Erythroblast (primary cell): ENCODE results near the gene CDKN1A.

Source experiments
- DNase-seq, 2 experiments: peaks; one replicate each; lab custom pipeline; 2025; lab: John Stamatoyannopoulos, UW
- GATA1 ChIP-seq: IDR thresholded peaks from 2 replicates; pipeline ENCODE4 v1.6.1; 2011; ENCODE audit warnings: low read depth, mild to moderate bottlenecking, control low read depth, low read length, moderate library complexity
- POLR2A ChIP-seq: IDR thresholded peaks from 2 replicates; pipeline ENCODE4 v1.6.1; 2011; ENCODE audit warnings: mild to moderate bottlenecking, low read length

CDKN1A gene

DNA sequence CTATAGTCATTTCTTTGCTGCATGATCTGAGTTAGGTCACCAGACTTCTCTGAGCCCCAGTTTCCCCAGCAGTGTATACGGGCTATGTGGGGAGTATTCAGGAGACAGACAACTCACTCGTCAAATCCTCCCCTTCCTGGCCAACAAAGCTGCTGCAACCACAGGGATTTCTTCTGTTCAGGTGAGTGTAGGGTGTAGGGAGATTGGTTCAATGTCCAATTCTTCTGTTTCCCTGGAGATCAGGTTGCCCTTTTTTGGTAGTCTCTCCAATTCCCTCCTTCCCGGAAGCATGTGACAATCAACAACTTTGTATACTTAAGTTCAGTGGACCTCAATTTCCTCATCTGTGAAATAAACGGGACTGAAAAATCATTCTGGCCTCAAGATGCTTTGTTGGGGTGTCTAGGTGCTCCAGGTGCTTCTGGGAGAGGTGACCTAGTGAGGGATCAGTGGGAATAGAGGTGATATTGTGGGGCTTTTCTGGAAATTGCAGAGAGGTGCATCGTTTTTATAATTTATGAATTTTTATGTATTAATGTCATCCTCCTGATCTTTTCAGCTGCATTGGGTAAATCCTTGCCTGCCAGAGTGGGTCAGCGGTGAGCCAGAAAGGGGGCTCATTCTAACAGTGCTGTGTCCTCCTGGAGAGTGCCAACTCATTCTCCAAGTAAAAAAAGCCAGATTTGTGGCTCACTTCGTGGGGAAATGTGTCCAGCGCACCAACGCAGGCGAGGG, 594 bp upstream of the CDKN1A start:
- no peak for TF ChIP-seq GATA1
- TF ChIP-seq POLR2A = no peak
- peak in 1 of 2 experiments; percentile 31 for DNase-seq

DNA sequence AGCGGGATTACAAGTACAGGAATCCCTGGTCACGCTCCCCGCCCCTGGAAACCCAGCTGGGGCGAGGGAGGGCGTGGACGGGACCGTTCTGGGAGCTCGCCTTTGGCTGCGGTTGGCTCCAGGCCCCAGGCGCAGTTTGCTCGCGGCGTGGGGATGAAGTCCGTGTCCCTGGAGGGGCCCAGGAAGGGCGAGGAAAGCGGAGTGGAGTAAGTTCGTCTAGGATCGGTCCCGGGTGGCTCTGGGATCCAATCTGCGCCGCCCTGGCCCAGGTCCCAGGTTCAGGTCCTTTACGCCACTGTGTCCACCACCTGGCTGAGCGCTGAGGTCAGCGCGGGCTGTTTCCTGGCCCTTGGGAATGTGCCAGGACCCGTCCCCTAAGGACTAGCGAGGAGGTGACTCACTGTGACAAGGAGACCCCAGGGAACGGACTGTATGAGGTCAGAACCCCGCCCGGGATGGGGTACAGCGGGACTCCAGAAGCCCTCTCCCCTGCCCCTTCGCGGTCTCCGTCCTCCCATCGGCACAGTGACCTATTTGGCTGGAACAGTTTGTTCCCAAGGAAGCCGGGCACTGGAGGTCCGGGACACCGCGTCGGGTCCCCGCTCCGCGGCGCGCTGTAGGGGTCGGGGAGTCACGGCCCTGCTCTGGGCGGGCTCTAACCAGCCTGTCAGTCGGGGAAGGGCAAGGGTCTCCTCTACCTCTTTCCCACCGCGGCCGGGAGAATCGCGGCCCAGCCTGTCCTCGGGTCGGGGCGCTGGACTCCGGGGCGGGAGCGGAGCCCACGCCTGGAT, 724 bp downstream of the CDKN1A start:
- peak; percentile 36 to 67 for DNase-seq
- TF ChIP-seq GATA1 (no peak), POLR2A (no peak)

DNA sequence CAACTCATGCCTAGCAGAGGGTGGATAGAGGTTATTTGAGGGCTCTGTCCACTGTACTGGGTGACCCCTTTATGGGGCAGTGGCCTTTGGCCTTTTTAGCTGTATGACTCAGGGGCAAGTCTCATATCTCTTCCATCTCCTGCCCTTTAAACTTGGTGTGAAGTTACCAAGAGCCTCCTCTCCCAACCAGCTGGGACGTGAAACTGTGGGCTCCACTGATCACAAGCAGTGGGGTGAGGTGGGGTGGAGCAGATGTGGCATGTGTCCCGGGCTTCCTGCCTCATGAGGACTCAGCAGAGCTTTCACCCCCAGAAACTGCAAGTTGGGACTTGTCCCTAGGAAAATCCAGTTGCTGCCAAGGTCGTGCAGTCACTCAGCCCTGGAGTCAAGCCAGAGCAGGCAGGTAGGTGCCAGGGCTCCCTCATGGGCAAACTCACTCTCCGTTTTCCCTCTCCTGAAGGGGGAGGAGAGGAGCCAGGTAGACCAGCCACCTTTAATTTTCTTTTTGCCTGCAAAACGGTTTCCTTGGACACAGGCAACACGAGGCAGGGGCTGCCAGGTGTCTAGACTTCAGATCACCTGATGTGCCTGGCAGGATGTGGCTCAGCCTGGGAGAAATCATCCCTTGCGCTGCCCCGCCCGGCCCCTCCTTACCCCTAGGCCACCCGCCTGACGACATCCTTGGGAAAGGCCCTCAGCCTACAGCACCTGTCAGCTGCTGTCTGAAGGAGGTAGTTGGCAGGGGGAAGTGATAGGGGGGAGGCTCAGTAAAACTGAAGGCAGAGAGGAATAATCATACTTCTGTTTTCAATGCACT, 4.0 kb downstream of the CDKN1A start:
- peak in 1 of 2 experiments; percentile 38 for DNase-seq
- TF ChIP-seq POLR2A = no peak

DNA sequence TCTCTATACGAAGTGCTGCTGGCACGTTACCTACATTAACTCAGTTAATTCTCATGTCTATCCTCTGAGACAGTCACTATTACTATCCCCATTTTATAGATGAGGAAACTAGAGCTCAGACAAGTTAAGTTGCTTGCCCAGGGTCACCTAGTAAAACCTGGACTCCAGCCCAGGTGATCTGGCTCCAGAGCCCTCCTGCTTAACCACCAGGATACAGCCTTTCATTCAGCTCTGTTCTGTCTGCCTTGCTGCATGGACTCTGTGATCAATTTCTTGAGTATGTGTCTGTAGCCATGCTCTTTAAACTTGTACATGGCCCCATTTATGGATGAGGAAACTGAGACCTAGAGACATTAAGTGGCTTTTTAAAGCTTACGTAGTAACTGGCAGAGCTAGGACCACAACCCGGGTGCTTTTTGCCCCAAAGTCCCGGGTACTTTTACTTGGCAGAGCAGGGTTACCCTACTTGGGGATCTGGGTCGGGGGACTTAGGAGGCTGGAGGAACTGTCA, 4.7 kb downstream of the CDKN1A start:
- TF ChIP-seq GATA1 (no peak), POLR2A (no peak)
- no peak for DNase-seq

DNA sequence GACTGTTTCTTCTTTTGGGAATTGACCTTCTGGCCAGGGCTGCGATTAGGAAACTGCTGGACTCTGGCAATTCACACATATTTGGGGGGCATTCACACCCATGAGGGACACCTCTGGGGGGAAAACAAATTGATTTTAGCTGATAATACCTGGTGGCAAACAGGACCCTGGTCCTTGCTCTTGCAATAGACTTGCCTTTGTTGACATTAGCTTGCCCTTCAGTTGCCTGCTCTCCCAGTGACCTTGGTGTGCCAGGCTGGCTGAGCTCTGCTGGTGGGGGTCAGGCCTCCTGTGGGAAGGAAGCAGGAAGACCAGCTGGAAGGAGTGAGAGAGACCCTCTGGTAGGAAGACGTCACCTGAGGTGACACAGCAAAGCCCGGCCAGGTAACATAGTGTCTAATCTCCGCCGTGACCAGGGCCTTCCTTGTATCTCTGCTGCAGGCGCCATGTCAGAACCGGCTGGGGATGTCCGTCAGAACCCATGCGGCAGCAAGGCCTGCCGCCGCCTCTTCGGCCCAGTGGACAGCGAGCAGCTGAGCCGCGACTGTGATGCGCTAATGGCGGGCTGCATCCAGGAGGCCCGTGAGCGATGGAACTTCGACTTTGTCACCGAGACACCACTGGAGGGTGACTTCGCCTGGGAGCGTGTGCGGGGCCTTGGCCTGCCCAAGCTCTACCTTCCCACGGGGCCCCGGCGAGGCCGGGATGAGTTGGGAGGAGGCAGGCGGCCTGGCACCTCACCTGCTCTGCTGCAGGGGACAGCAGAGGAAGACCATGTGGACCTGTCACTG, 5.3 kb downstream of the CDKN1A start:
- no peak for DNase-seq
- TF ChIP-seq GATA1 (no peak), POLR2A (no peak)

DNA sequence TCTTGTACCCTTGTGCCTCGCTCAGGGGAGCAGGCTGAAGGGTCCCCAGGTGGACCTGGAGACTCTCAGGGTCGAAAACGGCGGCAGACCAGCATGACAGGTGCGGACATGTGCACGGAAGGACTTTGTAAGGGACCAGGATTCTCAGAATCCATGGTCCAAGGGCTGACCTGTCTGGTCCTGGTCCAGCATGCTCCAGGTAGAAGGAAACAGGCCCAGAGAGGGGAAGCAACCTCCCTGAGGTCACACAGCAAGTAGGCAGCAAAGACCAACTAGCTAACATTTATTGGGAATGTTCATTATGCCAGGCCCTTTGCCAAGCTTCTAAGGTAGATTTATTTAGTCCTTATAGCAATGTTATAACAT, 5.9 kb downstream of the CDKN1A start:
- no peak for DNase-seq
- TF ChIP-seq GATA1 (no peak), POLR2A (no peak)

DNA sequence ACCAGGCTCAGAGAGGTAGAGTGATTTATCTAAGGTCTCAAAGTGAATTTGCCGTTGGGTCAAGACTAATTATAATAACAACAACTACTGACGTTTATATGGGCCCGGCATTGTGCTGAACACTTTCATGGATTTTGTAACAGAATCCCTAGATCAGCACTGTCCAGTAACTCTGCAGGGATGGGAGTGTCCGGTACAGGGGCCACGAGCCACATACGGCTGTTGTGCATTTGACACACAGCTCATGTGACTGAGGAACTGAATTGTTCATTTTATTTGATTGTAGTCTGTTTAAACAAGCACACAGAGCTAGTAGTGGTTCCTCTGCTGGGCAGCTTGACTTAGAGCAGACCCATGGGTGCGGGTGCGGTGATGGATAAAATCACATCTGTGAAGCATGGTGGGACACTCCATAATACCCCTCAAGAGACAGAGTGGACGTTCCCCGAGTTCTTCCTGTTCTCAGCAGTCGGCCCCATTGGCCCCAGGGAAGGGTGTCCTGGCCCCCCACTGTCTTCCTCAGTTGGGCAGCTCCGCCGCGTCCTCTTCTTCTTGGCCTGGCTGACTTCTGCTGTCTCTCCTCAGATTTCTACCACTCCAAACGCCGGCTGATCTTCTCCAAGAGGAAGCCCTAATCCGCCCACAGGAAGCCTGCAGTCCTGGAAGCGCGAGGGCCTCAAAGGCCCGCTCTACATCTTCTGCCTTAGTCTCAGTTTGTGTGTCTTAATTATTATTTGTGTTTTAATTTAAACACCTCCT, 6.8 kb downstream of the CDKN1A start:
- no peak for DNase-seq
- TF ChIP-seq GATA1 (no peak), POLR2A (no peak)

DNA sequence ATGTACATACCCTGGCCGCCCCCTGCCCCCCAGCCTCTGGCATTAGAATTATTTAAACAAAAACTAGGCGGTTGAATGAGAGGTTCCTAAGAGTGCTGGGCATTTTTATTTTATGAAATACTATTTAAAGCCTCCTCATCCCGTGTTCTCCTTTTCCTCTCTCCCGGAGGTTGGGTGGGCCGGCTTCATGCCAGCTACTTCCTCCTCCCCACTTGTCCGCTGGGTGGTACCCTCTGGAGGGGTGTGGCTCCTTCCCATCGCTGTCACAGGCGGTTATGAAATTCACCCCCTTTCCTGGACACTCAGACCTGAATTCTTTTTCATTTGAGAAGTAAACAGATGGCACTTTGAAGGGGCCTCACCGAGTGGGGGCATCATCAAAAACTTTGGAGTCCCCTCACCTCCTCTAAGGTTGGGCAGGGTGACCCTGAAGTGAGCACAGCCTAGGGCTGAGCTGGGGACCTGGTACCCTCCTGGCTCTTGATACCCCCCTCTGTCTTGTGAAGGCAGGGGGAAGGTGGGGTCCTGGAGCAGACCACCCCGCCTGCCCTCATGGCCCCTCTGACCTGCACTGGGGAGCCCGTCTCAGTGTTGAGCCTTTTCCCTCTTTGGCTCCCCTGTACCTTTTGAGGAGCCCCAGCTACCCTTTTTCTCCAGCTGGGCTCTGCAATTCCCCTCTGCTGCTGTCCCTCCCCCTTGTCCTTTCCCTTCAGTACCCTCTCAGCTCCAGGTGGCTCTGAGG, 7.6 kb downstream of the CDKN1A start:
- peak in 1 of 2 experiments; percentile 33 for DNase-seq
- TF ChIP-seq GATA1 (no peak), POLR2A (no peak)

DNA sequence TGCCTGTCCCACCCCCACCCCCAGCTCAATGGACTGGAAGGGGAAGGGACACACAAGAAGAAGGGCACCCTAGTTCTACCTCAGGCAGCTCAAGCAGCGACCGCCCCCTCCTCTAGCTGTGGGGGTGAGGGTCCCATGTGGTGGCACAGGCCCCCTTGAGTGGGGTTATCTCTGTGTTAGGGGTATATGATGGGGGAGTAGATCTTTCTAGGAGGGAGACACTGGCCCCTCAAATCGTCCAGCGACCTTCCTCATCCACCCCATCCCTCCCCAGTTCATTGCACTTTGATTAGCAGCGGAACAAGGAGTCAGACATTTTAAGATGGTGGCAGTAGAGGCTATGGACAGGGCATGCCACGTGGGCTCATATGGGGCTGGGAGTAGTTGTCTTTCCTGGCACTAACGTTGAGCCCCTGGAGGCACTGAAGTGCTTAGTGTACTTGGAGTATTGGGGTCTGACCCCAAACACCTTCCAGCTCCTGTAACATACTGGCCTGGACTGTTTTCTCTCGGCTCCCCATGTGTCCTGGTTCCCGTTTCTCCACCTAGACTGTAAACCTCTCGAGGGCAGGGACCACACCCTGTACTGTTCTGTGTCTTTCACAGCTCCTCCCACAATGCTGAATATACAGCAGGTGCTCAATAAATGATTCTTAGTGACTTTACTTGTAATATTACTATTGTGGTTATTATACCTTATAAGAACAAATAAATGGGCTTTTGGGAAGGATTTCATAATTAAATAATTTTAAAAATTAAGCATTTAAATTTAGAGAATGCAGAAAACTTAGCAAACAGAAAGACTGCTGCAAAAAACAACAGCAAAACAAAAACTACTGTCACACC, 8.4 kb downstream of the CDKN1A start:
- DNase-seq = no peak
- TF ChIP-seq POLR2A (no peak), GATA1 (no peak)

DNA sequence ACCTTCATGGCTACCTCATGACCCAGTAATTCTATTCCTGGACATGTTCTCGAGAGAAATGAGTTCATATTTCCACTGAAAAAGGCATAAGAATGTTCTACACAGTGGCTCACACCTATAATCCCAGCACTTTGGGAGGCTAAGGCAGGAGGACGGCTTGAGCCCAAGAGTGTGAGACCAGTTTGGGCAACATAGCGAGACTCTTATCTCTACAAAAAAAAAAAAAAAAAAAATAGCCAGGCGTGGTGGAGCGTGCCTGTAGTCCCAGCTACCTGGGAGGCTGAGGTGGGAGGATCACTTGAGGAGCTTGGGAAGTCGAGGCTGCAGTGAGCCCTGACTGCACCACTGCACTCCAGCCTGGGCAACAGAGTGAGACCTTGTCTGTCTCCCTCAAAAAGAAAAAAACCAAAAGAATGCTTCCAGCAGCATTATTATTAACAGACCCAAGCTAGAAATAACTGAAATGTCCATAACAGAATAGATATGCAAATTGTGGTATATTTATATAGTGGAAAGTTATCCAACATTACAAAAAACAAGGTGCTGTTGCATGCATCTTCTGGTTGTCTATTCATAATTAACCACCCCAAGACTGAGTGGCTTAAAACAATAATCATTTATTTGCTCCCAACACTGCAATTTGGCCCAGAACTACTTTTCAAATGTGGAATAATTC, 9.7 kb downstream of the CDKN1A start:
- DNase-seq = no peak
- TF ChIP-seq POLR2A (no peak), GATA1 (no peak)

DNA sequence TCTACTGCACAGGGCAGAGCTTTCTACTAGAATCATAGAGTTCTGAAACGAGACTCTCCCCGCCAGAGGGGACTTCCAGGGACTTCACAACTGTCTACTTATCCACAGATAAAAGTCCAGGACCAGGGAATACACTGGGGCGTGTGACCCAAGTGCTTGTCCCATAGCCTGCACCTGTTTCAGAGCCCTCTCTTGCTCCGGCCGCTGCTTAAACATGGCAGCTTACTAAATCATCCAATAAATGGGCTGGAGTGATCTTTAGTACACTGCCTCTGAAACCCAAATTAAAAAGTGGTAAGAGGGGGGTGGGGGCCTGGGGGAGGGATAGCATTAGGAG, 10.2 kb downstream of the CDKN1A start:
- no peak for TF ChIP-seq GATA1
- no peak for TF ChIP-seq POLR2A
- no peak for DNase-seq
